Breast epithelium (tissue), 3 donors: ENCODE data around the gene YPEL1.

Experiments
- CTCF ChIP-seq, 3 donors: fragments of 450-650 bp; IDR thresholded peaks; one replicate each; pipeline ENCODE4 v1.5.1; 2016 to 2017; ENCODE audit warnings: antibody characterized with exemption in 3 of 3, mild to moderate bottlenecking in 3 of 3, moderate library complexity in 3 of 3
- POLR2A ChIP-seq: fragments of 450-650 bp; IDR thresholded peaks from one replicate; pipeline ENCODE4 v1.6.1; 2016; ENCODE audit warnings: antibody characterized with exemption, mild to moderate bottlenecking, moderate library complexity
- POLR2AphosphoS5 ChIP-seq, 3 donors: sonication (generic); formaldehyde crosslinking; IDR thresholded peaks; one replicate each; pipeline ENCODE4 v1.6.1; 2017; ENCODE audit warnings: antibody characterized with exemption in 3 of 3

GRCh38 chr22:21694394-21694793, 41.2 kb downstream of the YPEL1 start:
- TF ChIP-seq POLR2A (no peak), CTCF (IDR thresholded peaks at IDR 0.05) (no peak), POLR2AphosphoS5 (IDR thresholded peaks at IDR 0.05) (no peak)
